Activated gamma-delta T cell treated with anti-CD3 and anti-CD28 coated beads, Interleukin-2, amount 50 U/mL, for 16 hours (primary cell): ENCODE results near the gene LACRT.
A peak's percentile ranks its signal among the peaks of the same experiment; 100 is the strongest.

Source experiments
- DNase-seq: peaks from one replicate; pipeline ENCODE4 v3.0.0-alpha.2; 2020; ENCODE audit warnings: low read depth

LACRT gene

GRCh38 chr12:54601841-54602240, 32.9 kb downstream of the LACRT start:
- DNase-seq, result no peak

- no peak for DNase-seq
Measured at GRCh38 chr12:54598970-54599369, 35.7 kb downstream of the LACRT start.

- peak; percentile 8 for DNase-seq
Measured at GRCh38 chr12:54596526-54596946, 38.2 kb downstream of the LACRT start.

GRCh38 chr12:54595471-54595870, 39.2 kb downstream of the LACRT start:
- no peak for DNase-seq

GRCh38 chr12:54593725-54594124, 41.0 kb downstream of the LACRT start:
- DNase-seq, result no peak

GRCh38 chr12:54593135-54593534, 41.6 kb downstream of the LACRT start:
- DNase-seq, result no peak

- DNase-seq, result no peak
Measured at GRCh38 chr12:54592316-54592715, 42.4 kb downstream of the LACRT start.

- DNase-seq, result no peak
Measured at GRCh38 chr12:54590978-54591591, 43.6 kb downstream of the LACRT start.

GRCh38 chr12:54589964-54590363, 44.7 kb downstream of the LACRT start:
- no peak for DNase-seq

GRCh38 chr12:54588890-54589267, 45.8 kb downstream of the LACRT start:
- DNase-seq, result no peak

GRCh38 chr12:54588110-54588889, 46.4 kb downstream of the LACRT start, which contains the start of gene PPP1R1A:
PPP1R1A (minus strand) TSS chr12:54588659; CDS start chr12:54588488, 171 bp downstream.
- DNase-seq, result no peak

GRCh38 chr12:54587315-54587873, 47.3 kb downstream of the LACRT start:
- no peak for DNase-seq

- no peak for DNase-seq
Measured at GRCh38 chr12:54586620-54587019, 48.1 kb downstream of the LACRT start.

- DNase-seq, result no peak
Measured at GRCh38 chr12:54585243-54585642, 49.5 kb downstream of the LACRT start.

- DNase-seq, result no peak
Measured at GRCh38 chr12:54584128-54584527, 50.6 kb downstream of the LACRT start.

GRCh38 chr12:54583726-54584125, 51.0 kb downstream of the LACRT start:
- DNase-seq, result no peak

- DNase-seq, result no peak
Measured at GRCh38 chr12:54581412-54581811, 53.3 kb downstream of the LACRT start.
